Measurements from ENCODE around the gene CA10.

The CA10 gene

DNA sequence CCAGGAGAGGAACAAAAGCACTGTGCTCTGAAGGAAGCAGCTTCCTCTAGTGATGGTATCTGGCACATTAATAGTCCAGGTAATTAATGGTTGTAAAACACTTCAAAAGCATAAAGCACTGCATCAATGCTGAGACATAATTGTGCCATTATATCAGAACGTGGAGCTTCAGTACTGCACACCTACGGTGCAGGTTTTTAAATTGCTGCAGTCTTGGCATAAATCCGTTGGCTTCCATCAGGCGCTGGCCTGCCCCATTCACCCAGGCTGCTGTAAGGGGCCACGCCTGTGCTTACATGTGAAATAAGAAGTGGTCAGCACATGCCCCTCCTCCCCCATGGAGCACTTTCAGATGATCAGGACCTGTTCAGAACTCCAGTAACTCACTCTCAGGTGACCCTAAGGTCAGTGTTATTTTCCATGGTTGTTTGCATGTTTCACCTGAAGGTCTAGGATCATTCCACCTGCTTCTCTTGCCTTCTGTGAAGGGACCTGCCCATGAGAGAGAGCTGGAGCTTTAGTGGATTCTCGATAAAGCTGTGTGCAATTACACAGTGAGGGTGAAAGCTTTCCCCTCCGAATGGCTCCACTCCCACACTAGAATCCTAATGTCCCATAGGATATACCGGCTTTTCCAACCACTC is 345.3 kb downstream of the CA10 start:
- DNase-seq = no peak

DNA sequence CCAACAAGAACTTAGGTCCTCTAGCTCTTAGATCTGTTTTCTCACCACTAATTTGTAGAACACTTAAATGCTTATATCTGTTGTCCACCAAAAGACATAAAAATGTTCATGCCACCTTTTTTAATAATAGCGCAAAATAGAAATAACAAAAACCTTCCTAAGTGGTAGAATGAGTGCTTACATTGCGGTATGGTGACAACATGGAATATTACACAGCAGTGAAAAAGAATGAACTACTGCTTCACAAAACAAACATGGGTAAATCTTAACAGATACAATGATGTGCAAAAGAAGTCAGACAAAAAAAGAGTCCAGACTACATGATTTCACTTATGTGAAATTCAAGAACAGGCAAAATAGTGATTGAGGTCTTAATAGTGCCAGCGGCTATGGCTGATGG is 351.1 kb downstream of the CA10 start:
- no peak for DNase-seq

DNA sequence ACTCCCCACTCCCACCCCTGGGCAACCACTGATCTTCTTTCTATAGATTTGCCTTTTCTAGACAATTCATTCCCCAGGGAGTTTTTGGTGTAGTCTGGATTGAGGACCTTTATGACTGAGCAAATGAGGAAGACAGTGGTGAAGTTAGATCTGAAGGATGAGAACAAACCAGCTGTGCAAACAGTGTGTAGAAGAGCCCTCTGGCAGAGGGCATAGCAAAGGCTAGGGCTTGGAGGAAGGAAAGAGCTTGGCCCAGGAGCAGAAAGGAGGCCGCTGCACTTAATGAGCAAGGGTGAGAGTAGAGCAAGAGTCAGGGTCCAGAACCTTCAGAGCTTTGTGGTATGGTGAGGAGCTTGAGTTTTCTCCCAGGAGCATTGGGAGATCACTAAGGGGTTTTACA is 352.7 kb downstream of the CA10 start:
- DNase-seq = no peak

DNA sequence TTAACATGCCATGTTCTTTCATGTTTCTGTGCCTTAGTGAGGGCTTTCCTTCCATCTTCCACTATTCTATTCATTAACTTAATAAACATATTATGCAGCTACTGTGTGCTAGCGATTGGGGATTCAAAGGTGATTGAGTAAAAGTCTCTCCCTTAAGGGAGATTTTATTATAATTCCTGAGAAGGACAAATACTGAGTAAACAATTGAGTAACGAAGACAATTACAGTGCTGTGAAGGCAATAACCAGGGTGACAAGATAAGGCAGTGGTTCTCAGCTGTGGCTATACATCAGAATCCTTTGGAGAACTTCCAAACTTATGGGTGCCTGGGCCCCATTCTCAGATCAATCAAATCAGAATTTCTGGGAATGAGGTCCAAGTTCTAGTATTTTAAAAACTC is 353.3 kb downstream of the CA10 start:
- no peak for DNase-seq

DNA sequence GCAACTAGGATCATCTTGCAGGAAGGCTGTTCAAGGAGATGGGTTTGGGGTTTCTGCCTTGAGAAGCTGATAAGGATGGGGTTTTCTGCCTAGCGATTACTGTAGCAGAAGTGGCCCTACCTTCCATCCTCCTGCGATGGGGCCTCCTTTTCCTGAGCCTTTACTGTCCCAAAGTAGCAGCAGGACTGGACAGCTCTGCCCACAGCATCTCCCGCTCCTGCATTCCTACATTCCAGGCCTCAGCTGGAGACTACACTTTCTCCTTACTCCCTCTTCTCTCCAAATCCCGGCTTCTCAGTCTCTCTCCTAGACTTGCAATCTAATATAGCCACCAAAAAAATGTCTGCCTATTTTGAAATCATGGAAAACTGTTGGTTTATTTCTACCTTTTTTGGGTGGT is 355.4 kb downstream of the CA10 start:
- DNase-seq = no peak

DNA sequence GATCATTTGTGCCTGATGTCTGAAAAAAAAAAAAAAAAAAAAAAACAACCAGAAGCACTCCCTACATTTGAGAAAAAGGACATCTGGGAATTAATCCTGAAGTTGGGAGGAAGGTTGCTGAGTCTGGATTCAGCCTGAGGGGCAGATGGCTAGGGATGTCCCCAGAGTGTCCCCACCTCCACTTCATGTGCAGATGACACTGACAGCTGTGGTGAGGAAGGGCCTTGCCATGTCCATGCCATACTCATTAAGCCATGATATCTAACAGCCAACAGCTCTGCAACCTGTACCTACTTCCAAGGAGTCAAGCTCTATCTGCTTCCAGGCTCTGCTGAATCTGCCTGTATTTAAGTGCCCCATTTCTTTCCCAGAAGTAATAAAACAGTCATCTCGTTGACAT is 356.0 kb downstream of the CA10 start:
- DNase-seq = peak in 1 of 2 experiments; percentile 35

DNA sequence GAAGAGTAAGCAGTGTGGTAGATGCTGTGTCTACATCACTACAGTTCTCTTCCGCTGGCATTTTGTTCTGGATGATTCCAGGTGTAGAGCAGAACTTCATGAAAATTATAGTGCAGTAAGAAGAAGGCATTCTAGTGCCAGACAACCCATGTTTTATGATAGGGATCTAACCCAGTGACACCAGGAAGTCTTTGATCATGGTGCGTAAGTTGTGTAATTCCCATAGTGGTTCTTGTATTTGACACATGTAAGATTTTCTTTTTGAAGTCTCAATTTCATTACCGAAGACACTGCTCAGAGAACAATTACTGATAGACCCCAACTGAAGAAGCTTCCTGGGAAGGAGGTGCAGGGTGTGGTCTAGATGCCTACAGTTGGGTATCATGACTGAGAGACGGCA is 356.9 kb downstream of the CA10 start:
- DNase-seq = no peak

DNA sequence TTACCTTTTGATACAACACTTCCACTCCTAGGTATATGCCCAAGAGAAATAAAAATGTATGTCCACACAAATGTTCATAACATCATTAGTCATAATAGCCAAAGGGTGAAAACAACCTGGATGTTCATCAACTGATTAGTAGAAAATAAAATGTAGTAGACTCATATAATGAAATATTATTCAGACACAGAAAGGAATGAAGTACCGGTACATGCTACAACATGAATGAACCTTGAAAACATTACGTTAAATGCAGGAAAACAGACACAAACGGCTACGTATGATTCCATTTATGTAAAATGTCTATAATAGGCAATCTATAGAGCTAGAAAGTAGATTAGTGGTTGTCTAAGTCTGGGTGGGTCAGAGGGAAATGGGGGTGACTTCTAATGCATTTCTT is 358.5 kb downstream of the CA10 start:
- DNase-seq = no peak

DNA sequence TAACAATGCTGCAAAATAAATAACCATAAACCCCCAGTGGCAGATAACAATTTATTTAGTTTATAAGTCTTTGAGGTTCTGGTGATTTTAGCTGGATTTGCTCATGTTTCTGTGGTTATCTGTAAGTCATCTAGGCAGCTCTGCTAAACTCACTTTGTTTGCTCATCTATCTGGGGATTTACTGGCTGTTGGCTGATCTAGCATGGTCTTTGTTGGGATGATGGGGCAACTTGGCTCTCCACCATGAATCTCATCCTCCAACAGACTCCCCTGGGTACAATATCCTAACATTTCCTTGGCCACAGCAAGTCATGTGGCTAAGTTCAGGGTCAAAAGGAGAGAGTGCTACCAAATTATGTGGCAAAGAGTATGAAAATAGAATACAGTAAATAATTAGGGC is 359.3 kb downstream of the CA10 start:
- no peak for DNase-seq

DNA sequence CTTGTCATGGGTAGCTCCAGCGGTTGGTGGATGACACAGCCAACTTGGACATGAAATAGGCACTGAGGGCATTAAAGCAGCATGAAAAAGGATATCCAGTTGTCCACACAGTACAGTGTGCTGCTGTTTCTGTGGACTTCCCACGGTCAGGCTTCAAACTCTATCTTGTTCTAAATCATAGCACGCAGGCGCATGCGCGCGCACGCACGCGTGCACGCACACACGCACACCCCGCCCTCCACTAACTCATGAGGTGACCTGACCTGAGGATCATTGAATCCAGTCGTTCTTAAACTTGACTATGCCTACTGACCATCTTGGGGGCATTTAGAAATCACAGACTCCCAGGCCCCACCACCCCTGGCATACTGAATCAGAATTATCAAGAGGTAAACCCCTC is 361.4 kb downstream of the CA10 start:
- no peak for DNase-seq

DNA sequence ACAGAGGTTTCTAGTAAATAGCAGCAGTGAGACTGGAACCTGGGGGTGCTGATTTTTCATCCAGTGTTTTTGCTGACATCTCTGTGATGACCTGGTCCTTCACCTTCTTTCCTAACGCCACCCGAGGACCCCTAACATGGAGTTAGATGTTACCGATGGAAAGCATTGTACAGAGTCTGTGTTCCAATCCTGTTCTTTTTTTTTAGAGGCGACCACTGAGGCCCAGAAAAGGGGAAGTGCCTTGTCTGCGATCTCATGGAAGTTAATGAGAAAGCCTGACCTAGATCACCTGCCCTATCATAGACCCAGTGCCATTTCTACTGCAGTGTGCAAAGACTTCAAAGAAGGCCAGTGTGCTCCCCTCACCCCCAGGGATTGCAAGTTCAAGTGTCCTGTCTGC is 362.5 kb downstream of the CA10 start:
- no peak for DNase-seq

DNA sequence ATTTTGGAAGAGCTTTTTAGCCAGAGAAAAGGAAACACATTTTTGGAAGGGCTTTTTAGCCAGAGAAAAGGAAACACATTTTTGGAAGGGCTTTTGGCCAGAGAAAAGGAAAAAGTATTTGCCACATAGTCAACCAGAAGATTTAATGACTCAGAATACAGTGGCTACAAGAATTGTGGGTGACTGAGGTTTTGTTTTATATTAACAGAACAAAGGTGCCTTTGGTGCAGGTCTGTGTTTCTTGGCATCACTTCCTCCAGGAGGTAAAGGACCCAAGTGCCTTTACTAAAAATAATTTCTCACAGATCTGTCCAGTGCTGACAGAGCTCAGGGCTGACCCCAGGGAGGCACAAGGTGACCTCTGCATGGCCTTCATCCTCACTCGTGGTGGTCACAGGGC is 363.1 kb downstream of the CA10 start:
- no peak for DNase-seq

DNA sequence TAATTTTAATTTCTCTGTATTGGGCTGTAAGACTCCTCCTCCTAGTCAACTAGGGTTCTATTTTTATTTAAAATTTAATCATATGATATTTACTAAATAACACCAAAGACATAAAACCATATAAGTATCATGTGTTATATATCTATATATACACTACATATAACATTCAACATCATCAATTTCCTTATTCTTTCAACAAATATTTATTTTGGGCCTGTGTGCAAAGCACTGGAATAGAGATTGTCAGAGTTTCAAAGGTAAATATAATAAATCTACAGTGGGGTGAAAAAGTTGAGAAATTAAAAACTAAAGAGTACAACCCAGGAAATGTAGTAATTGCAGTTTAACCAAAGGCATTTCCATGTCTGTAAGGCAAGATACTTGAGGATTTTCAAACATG is 364.0 kb downstream of the CA10 start:
- no peak for DNase-seq

DNA sequence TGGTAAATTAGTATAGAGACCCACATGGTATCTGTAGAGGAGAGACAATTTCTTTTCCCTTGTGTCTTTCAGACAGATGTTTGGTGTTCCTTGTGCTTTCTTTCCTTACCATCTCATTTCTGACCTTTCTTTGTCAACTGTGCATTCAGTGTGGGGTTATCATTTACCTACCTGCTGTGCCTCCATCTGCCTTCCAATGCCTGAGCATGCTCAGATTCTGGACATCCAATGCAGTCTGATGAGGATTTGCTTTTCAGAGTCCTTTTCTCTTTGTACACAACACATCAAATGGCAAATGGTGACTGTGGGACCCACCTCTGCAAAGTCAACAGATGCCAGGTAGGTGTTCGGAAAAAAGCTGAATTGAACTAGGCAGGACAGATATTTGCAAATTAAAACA is 364.8 kb downstream of the CA10 start:
- no peak for DNase-seq

DNA sequence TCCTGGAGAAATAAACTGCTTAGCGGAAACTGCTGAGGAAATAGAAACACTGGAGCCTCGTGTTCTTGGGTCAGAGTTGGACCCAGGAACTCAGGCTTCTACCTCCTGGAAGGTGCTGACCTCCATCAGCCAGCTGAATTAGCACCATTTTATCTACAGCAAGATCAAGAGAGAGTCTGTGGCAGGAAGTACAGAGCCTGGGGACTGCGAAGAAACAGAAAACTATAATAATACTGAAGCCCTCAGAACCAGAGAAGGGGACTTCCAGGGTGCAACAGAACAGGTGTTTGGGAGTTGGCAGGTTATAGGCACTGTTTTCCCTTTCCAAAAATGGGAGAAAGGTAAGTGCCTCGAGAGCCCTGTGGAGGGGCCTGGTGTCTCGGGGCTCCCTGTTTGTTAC is 379.7 kb downstream of the CA10 start:
- no peak for DNase-seq

DNA sequence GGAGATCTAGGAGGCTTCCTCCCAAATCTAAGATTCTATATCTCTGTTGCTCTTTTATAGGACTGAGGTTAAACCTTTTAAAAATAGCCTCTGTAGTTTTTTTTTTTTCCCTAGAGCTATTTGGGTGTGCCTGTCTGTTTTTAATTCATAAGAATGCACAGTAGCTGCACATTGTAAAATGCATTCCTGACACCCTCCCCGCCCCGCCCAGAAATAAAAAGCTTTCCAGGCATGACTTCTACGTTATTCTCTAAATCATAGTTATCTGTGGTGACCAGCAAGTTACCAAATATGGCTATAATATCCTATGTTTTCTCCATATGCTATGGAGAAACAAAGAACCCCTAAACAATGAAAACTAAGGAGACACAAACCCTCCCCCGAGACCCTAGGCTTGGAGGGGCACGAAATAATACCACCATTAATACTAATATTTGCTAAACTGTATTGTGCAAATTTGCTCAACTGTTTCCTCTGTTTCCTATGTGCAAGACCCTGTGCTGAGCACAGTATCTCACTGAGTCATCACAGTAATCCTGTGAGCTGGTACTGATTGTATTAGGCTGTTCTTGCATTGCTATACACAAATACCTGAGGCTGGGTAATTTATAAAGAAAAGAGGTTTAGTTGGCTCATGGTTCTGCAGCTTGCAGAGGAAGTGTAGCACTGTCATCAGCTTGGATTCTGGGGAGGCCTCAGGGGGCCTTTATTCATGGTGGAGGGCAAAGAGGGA is 388.3 kb downstream of the CA10 start:
- no peak for DNase-seq

DNA sequence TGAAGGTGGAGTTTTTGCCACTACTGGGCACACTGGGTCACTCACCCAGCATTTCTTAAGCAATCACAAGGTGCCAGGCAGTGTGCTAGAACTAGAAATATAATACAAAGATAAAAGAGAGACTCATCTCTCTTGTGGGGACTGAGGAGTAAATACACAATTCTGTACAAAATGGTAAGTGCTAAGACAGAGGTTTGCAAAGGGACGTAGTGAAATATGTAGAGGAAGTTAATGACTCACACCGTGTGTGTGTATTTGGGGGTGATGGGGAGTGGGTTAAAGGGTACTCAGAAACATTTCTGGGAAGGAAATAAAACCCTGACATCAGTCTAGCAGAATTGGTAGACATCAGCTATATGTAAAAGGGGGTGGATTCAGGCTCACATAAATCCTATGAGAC is 389.3 kb downstream of the CA10 start:
- DNase-seq = no peak

DNA sequence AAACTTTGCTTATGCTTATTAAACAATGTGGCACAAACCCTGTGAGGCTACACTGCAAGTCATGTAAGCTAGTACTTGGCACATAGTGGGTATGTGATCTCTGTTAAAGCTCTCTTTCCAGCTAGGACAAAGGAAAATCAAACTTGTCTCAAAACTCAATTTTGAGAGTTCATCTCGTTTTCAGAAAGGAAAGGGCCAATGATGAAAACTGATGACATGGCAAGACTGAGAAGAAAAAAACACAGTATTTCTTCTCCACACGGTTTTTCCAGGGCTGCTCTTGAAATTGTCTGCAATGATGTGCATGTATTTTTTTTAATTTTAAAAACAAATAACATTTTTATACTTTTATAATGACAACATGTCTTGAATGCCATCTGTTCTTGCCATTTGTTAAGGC is 389.8 kb downstream of the CA10 start:
- peak in 1 of 2 experiments; percentile 45 for DNase-seq

DNA sequence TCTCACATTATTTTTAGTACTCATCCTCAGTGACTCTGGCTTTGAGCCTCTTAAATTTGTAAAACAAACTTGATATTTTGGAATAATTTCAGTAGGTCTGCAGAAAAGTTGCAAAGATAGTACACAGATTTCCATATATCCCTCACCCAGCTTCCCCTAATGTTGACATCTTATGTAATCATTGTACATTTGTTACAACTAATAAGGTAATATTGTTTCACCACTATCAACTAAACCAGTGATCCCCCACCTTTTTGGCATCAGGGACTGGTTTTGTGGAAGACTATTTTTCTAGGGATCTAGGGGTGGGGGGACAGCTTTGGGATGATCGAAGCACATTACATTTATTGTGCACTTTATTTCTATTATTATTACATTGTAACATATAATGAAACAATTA is 391.2 kb downstream of the CA10 start:
- DNase-seq = no peak

DNA sequence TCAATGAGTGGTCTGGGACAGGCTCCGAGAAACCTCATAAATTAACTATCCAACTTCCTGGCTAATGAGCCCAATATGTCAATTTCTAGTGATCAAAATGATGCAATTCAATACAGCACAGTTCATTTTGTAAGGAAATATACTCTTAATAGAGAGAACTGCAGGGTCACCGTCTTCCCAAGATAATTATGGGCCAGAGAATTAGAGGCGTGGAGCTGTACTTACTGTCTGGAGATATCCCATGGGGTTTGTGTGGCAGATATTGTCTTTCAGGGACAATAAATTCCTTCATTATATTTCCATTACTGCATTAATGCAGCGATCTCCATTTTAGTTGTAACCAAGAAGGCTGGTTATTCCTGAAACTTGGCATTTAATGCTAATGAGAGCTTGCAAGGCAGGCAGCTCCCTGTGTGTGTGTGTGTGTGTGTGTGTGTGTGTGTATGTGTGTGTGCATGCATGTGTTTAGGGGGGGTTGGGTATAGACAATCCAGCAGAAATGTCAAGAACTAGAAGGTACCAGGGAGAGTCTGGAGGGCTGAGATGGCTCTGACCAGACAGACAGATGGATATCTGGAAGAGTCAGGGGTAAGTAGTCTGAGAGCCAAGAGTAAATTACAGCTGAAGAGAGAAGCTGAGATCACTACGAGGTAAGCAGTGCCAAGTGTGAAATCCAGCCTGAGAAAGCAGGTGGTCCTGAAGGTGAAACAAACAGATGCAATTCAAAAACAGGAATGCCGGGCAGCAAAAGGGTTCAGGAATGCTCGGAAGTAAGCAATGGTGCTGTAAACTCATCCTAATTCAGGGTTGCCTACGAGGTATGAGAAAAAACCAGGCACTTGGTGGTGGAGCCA is 393.0 kb downstream of the CA10 start:
- peak in 1 of 2 experiments; percentile 67 for DNase-seq

DNA sequence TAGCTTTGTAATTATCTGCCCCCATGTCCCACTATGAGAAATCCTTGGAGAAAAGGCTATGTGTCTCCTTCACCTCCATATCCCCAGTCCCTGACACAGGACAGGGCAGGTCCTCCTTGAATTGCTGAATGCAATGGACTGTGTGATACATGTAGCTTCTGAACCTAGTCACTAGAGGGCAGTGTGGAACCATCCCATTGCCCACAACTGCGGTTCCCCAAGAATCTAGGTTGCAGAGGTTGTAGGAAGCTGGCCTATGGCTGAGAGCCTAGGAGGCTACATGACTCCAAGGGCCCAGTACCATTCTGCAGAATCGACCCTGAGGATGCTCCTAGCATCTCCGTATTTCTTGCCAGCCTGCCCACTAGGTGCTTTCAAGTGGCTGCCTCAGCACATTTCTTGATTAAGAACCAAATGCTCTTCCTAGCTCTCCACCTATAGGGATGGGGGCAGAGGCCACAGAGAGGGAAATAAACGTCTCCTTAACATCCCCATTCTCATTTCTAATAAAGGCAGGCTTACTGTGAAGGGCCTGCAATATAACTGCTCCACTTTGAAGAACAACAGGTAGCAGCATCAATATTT is 394.0 kb downstream of the CA10 start:
- DNase-seq = peak; percentile 64 to 87

DNA sequence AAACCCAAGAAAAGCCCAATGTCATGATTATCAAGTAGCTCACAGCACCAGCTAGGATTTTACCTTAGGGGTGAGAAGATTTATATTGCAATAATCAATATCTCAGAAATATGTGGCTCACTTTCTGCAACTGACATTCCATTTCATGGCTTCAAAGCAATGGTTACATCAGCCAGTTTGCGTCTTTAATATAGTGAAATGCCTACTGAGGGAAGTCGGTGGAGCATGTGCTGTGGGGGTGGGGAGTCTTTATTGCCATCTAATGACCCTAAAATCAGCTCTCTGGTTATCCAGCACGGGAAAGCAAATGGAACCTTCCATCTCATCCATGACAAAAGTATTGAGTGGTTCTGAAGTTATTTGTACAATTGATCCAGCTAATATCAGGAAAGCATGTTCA is 395.5 kb downstream of the CA10 start:
- DNase-seq = no peak

DNA sequence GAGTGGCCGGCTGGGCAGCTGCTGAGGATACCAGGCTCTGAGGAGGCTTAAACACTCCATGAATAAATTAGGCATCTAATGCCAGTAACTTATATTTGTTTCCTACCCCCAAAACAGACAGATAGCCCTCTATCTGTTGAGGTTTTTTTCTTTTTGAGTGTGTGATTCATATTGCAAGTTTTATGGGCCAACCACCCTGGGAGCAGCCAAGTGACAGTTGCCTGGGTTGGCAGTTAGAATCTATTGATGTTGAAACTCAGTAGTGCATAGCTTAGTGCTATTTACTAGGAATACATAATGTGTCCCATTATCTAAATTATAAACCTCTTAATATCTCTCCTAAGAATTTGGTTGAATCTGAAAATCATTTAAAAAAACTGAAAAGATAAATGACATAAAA is 397.4 kb downstream of the CA10 start:
- DNase-seq = peak; percentile 23 to 55

DNA sequence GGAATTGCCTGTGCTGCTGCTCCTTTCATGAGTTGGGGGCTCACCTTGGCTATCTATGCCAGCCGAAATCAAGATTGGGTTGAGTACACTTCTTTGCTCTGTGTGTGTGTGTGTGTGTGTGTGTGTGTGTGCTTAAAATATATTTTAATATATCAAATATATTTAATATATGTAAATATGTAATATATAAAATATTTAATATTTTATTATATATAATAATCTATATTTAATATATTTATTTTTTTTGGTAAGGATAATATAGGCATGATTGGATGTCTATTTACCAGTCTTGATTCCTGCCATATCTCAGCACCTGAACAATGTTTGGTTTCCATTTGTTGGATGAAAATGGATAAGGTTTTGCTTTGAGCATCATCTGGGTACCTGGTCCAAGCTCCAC is 399.3 kb downstream of the CA10 start:
- DNase-seq = no peak

Data from NCI-H446 (cell line).